HG02852 (cell line): ENCODE data around the gene SSTR4.

ENCODE experiments used
- ATAC-seq: cut with Tn5 transposase; IDR thresholded peaks from one replicate; pipeline ENCODE4 v1.9.1; 2021; ENCODE audit warnings: mild to moderate bottlenecking, moderate library complexity; ENCODE audit not compliant: unreplicated experiment

The SSTR4 gene

GRCh38 chr20:23039885-23040508 is 4.9 kb downstream of the SSTR4 start:
- no peak for ATAC-seq

- ATAC-seq, result no peak
Measured at GRCh38 chr20:23042270-23042669, 7.2 kb downstream of the SSTR4 start.

GRCh38 chr20:23043376-23043775 is 8.3 kb downstream of the SSTR4 start:
- no peak for ATAC-seq

GRCh38 chr20:23046431-23046830 is 11.3 kb downstream of the SSTR4 start:
- ATAC-seq, result no peak

GRCh38 chr20:23047001-23047737 is 12.1 kb downstream of the SSTR4 start:
- no peak for ATAC-seq

- ATAC-seq, result no peak
Measured at GRCh38 chr20:23047738-23048214, 12.7 kb downstream of the SSTR4 start.

GRCh38 chr20:23048283-23049200 is 13.4 kb downstream of the SSTR4 start:
- ATAC-seq, result no peak

- ATAC-seq, result no peak
Measured at GRCh38 chr20:23049201-23050075, 14.3 kb downstream of the SSTR4 start, which contains the start of gene THBD. Gene THBD (minus strand): TSS chr20:23049672. CDS start chr20:23049504, 168 bp downstream.

- ATAC-seq, result no peak
Measured at GRCh38 chr20:23050076-23050838, 15.1 kb downstream of the SSTR4 start.

DNA sequence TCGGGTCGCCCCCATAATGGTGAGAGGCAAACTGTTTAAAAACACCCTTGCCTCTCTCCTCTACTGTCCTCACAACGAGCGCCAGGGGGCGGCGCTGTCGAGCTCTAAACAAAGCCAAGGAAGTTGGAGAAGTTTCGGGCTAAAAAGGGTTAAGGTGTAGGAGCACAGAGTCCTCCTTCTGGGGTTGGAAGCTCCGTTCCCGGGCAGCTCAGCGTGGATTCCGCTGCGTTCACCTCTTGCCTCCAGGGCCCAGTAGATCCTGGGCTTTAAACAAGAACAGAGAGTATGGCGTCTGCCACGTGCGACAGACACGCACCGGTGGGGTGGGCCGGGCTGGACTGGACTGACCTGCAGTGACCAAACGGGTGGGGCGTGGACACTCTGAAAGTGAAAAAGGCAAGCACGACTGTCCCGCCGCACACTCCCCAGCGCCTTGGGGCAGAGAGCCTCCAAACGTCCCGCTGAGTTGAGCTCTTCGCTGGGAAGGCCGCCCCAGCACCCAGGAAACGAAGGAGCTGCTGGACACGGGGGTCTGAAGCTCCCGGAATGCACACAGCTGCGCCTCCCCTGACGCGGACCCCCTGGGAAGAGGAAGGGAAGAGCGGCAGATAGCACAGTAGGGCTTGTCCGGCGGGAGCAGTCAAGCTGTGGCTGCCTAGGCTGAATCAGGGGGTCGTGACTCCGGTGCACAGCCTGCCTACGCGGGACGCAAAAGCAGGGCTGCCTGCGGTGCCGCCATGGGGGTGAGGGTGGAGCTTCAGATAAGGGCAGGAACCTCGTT is 15.9 kb downstream of the SSTR4 start:
- no peak for ATAC-seq

DNA sequence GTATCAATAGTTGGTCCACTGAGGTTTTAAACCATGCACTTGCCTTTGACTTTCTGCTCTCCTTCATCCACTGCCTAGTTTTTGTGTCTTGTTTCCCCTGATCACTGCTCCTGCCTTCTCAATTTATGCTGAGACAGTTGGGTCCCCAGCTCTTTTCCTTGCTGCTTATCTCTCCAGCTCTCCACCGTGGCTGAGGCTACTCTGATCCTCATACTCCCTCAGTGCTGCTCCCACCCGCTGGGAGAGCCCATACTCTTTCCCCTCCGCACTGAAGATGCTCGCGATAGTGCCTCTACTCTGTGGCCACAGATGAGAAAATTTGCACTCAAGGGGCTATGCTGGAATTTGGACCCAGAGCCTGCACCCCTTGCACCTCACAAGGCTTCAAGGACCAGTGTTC is 17.8 kb downstream of the SSTR4 start:
- ATAC-seq, result no peak

GRCh38 chr20:23058240-23058639 is 23.1 kb downstream of the SSTR4 start:
- ATAC-seq, result no peak

DNA sequence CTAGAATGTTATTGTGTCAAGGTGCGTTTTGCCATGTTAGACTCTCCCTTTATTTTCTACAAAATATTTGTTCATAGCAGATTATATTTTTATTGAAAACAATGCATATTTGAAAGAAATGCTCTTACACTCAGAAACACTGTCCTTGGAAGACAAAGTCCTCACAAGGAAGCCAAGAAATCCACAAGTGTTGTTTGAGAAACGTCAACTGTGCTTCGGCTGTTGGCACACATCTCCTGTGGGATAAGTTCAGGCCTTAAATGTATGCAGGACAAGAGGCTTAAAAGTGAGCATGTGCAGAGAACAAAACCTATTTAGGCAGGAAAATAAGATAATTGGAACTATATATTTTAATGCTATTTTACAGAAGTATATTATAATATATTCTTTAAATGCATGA is 23.9 kb downstream of the SSTR4 start:
- ATAC-seq, result no peak

GRCh38 chr20:23059846-23060245 is 24.7 kb downstream of the SSTR4 start:
- ATAC-seq, result no peak

- ATAC-seq, result no peak
Measured at GRCh38 chr20:23060629-23061028, 25.5 kb downstream of the SSTR4 start.

GRCh38 chr20:23061262-23061661 is 26.1 kb downstream of the SSTR4 start:
- ATAC-seq, result no peak

GRCh38 chr20:23061734-23062561 is 26.8 kb downstream of the SSTR4 start:
- ATAC-seq, result no peak

- no peak for ATAC-seq
Measured at GRCh38 chr20:23062632-23063031, 27.5 kb downstream of the SSTR4 start.
